GM18519 (cell line): ENCODE data around the gene SLC25A28.

Experiments
- ATAC-seq: cut with Tn5 transposase; IDR thresholded peaks from one replicate; pipeline ENCODE4 v1.9.1; 2021; ENCODE audit warnings: mild to moderate bottlenecking, moderate library complexity; ENCODE audit not compliant: unreplicated experiment, low FRiP score

The SLC25A28 gene

GRCh38 chr10:99593312-99593711, 26.9 kb downstream of the SLC25A28 start:
- no peak for ATAC-seq

DNA sequence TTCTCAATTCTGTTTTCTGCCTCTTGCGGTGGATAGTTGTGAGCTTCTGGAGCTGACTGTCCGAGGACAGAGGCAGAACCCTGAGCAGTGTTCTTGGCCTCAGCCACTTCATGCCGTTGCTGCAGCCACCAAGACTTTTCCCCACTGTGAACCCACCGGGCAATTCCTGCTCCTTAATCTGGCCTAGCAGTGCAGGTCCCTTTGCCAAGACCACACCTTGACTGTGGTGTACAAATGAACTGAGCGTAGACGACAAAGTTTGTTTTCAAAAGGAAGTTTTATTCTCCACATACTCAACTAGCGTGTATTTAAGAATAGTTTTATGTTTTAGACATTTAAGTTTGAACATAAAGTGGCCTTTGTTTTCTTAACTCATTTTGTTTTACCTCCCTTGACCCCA, 29.4 kb downstream of the SLC25A28 start:
- no peak for ATAC-seq

GRCh38 chr10:99583687-99584086, 36.6 kb downstream of the SLC25A28 start:
- ATAC-seq: no peak

GRCh38 chr10:99582255-99582770, 37.9 kb downstream of the SLC25A28 start:
- no peak for ATAC-seq

- no peak for ATAC-seq
Observed at GRCh38 chr10:99579971-99580370, 40.3 kb downstream of the SLC25A28 start.

DNA sequence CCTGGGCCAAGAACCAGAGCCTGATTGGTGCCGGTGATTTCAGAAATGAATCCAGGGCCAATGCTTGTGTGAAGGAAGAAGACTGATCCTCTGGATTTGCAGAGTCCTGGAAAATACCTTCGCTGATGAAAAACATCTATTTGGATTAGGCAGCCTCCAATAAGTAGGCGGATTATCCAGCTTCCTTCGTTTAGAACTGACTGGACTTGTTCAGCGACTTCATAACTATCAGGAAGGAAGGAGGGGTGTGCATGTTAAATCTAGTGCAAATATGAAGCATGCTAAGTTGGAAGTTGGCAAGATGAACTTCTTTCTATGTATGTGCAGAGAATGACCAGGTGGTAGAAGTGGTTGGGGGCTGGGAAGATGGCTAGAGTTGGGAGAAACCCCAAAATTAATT, 46.4 kb downstream of the SLC25A28 start:
- ATAC-seq: no peak

- ATAC-seq: no peak
Observed at GRCh38 chr10:99571816-99572215, 48.4 kb downstream of the SLC25A28 start.

GRCh38 chr10:99569961-99570360, 50.3 kb downstream of the SLC25A28 start:
- ATAC-seq: no peak

DNA sequence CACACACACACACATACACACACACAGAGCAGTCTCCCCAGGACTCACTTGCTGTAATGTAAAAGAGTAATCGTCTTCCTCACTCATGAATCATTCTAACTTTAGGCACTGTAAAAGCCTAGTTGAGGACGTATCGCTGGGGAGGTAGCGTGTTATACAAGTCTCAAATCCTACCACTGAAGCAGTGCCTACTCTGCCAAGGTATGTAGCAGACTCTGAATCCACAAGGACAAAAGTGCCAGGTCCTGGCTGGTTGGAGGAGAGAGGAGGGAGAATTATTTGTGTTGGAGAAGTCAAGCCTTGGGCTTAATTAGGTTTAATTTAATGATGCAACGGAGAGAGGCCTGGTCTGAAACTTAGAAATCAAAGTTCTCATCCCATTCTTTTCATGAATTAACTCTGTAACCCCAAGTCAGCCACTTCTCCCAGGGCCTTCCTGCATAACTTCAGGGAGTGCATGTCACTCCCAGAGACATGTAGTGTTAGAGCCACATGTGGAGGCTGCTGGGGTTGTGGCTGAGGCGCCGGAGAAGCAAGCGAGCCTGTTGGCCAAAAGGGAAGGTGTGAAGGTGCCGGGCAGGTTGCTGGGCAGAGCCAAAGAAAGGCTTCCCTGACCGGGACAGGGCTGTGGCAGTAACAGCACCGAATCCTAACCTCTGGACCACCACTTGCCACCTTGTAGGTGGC, 50.8 kb downstream of the SLC25A28 start:
- no peak for ATAC-seq

GRCh38 chr10:99565166-99565565, 55.1 kb downstream of the SLC25A28 start:
- ATAC-seq: no peak

GRCh38 chr10:99564361-99564760, 55.9 kb downstream of the SLC25A28 start:
- ATAC-seq: no peak

DNA sequence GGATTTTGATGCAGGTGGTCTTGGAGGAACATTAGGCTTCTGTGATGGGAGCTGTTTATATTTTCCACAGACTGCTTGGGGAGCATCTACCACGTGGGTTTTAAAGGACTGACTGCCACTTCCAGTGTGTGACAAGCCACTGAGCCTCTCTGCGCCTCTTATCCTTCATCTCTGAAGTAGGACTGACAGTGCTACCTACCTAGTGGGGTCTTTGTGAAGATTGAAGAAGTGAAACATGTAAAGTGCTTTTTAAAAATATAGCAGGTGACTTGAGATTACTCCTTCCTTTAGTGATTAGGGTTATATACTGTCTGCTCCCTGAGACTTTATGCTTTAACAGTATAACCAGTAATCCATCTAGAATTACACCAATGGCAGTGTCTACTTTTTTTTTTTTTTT, 57.6 kb downstream of the SLC25A28 start:
- ATAC-seq: no peak
